Stimulated activated CD8-positive, alpha-beta memory T cell treated with anti-CD3 and anti-CD28 coated beads, Interleukin-4, amount 100 ng/mL, for 4 hours (primary cell): Measurements from ENCODE around the gene TIRAP.

Experiments used
- DNase-seq, 2 donors: peaks; one replicate each; pipeline ENCODE4 v3.0.0-alpha.2; 2020; ENCODE audit warnings: low read depth in 2 of 2, low spot score in 1 of 2

TIRAP gene

DNA sequence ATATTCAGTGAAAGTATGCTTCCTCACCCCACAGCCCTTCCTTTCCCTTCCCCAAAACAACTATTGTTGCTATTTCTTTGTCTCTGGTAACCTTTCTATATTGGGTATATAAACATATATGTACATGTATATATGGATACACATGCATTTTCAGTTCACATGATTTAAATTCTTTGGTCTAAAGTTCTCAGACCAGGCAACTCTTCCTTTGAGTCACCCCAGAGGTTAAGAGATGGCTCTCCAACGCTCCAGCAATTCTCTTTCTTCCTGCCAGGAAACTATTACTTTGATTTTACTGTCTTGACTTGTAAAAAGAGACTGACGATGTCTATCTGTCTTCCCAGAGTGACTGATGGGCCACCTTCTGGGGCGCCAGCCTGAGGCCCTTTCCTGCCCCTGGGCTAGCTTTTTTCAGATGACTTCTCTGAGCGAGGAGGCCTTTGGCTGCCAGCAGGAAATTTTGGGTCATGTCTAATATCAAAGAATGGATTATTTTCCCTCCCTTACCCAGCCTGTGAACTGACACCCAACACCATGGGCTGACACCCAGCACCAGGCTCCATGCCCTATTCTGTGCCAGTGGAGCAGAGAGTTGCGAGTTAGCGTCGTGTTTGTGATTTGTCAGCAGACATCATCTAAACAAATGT is 58.2 kb downstream of the TIRAP start:
- DNase-seq, result no peak

DNA sequence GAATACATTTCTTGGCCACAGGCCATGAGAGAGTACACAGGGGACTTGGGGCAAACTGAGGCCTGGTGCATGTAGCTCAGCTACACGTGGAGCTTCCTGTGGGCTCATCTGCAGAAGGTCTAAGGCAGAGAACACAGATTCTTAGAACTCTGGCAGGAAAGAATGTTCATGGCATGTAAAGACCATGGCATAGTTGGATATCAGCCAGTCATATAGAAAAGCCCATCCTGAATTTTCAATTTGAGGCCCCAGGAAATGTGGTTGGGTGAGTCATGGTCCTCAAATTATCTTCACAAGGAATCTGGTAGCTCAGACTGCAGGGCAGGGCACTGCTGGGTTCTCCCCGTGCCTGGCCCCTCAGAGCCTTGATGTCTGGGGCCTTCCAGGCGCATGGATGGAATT is 58.9 kb downstream of the TIRAP start:
- DNase-seq, result no peak

DNA sequence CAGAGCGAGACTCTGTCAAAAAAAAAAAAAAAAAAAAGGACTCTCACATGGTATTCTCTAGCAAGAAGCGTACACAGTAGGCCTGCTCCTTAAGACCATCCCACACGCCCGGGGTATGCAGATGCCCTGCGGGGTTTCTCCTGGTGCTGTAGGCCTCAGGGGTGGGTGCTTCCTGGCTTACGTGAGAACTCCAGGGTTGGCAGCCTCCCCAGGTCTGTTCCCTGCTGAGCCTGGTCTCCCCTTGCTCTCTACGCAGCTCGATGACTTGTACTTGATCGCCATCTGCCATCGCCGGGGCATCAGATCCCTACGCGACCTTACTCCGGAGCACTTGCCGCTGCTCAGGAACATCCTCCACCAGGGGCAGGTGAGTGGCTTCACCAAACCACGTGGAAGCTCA is 60.2 kb downstream of the TIRAP start:
- DNase-seq, result no peak
